ENCODE measurements around the gene PLBD2. TPM values are rescaled to one million over a fixed set of nuclear protein-coding genes. Genes with fewer than 3 reads are reported as not detected.

Gene PLBD2
- total RNA-seq, 1 donor from 2014 or later, result 55.1 TPM

DNA sequence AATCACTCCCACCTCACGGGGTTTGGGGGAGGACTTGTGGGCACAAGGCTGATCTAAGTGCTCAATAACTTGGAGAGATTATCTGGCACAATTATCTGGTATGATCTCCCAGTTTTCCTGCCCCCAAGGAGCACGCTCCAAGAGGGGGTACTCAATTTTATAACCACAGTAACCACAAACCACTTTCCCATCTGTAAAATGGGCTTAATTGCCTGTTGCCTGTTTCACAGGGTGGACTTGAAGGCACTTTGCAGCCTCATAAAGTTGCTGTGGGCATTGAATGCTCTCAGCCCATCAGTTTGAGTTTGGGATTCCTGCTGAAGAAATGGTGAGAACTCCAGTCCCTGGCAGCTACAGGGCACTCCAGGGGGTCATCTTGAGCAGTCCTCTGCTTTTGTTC is 27.9 kb upstream of the PLBD2 start:
- Histone ChIP-seq H3K4me3 (no peak overlapping the region), H3K9me3 (no peaks in the 10 kb centered on the region), H3K27me3 (no peaks in the 10 kb centered on the region), H3K4me1 (peaks cover 0 to 29% of the 10 kb centered on the region in 2 donors), H3K36me3 (peaks cover 4 to 15% of the 10 kb centered on the region in 2 donors), H3K27ac (no peak overlapping the region)
- intact Hi-C loops (cut with DNase I), result no loop called here
- TF ChIP-seq, protein P1, sequence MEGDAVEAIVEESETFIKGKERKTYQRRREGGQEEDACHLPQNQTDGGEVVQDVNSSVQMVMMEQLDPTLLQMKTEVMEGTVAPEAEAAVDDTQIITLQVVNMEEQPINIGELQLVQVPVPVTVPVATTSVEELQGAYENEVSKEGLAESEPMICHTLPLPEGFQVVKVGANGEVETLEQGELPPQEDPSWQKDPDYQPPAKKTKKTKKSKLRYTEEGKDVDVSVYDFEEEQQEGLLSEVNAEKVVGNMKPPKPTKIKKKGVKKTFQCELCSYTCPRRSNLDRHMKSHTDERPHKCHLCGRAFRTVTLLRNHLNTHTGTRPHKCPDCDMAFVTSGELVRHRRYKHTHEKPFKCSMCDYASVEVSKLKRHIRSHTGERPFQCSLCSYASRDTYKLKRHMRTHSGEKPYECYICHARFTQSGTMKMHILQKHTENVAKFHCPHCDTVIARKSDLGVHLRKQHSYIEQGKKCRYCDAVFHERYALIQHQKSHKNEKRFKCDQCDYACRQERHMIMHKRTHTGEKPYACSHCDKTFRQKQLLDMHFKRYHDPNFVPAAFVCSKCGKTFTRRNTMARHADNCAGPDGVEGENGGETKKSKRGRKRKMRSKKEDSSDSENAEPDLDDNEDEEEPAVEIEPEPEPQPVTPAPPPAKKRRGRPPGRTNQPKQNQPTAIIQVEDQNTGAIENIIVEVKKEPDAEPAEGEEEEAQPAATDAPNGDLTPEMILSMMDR (IDR thresholded peaks at IDR 0.05), result no peak
- DNase-seq (ENCODE audit: low spot score in 2 of 2), result no peak

DNA sequence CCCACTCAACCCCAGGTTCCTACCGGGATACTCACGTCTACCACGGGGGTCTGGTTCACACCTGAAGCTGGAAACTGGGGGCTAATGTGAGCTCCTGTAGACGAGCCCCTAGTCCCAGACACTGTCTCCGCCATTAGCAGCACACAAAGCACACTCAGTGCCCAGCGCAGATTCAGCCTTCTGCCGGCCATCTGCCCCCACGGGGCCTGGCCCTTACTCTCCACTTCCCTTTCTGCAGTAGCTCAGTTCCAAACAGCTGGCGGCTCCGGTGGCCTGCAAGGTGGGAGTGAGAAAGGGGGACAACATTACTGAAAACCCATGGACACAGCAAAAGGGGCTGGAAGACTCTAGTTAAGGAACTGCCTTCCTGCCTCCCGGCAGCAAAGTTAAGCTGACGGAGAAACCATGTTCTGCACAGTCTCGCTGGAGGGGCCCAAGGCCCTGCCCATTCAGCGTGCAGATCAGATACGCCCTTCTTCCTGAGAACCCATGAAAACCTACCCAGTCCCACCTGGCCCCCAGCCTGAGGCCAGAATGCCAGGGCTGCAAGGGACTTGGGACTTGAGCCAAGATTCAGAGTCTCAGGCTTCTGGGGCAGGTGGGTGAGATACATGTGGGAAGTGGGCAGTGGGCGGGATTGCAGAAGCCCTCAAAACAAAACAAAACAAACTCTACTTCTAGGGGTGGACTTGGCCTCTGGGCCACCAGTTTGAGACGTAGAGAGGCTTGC is 25.5 kb upstream of the PLBD2 start:
- H3K27me3 ChIP-seq, result no peaks in the 10 kb centered on the region
- H3K4me1 ChIP-seq, result peaks cover 0 to 20% of the 10 kb centered on the region in 2 donors
- H3K4me3 ChIP-seq, result peak overlapping the region; percentile 68 to 86
- no peak for DNase-seq (ENCODE audit: low spot score in 2 of 2)
- H3K27ac ChIP-seq, result peak overlapping the region; percentile 23 to 78
- intact Hi-C loops (cut with DNase I), result no loop called here
- TF ChIP-seq, protein P1 (IDR thresholded peaks at IDR 0.05), result no peak
- no peaks in the 10 kb centered on the region for H3K9me3 ChIP-seq
- peaks cover 4 to 15% of the 10 kb centered on the region in 2 donors for H3K36me3 ChIP-seq

DNA sequence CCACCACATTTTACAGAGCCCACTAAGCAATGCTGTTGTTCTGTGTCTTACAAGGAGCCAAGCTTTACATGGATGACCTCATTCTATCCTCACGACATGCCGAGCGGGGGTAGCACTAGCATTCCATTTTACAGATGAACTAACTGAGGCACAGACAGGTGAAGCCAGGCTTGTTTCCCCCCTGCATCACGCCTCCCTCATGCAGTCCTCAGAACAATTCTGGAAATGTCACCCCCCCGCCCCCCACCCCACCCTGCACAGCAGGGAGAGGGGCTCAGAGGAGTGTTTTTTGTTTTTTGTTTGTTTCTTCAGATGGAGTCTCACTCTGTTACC is 25.0 kb upstream of the PLBD2 start:
- H3K4me3 ChIP-seq, result peak overlapping the region; percentile 68 to 86
- peaks cover 0 to 20% of the 10 kb centered on the region in 2 donors for H3K4me1 ChIP-seq
- H3K9me3 ChIP-seq, result no peaks in the 10 kb centered on the region
- H3K27ac ChIP-seq, result peak overlapping the region; percentile 12 to 78
- TF ChIP-seq, protein P1 (IDR thresholded peaks at IDR 0.05), result no peak
- DNase-seq (ENCODE audit: low spot score in 2 of 2), result no peak
- no peaks in the 10 kb centered on the region for H3K27me3 ChIP-seq
- intact Hi-C loops (cut with DNase I), result no loop called here
- peaks cover 4 to 15% of the 10 kb centered on the region in 2 donors for H3K36me3 ChIP-seq

DNA sequence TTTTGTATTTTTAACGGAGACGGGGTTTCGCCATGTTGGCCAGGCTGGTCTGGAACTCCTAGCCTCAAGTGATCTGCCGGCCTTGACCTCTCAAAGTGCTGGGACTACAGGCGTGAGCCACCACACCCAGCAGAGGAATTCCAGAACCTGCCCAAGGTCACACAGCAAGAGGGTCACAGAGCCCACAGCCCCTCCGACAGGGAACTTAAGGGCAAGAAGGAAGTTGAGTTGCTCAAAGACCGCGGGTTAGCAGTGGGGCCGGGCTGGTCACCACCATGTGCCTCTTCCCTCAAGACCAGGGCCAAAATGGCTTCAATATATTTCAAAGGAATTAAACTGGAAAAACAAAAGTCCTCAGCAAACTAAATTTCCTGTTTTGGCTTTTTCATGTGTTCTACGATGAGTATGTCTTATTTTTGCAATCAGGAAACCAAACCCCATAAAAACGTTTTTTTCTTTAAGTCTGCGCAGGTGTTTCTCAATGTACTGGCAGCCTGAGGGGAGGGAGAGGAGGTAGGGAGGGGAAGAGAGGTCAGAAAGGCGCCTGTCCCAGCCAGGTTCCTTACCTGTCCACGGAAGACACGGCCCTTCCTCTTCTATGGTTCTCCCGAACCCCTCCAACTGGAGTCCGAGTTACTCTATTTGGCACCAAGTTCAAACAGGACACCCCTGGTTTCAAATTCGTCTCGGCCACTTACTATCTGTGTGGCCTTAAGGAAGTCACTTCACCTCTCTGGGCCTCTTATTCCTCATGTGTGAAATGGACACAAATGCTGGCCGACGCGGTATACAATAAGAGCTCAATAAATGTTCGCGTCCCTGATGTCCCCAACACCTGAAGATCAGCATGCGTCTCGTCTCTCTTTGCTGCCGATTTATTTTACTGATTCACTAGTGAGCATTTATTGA is 24.3 kb upstream of the PLBD2 start:
- intact Hi-C loops (cut with DNase I), result loop anchor here (1.0 to 2.0 kb wide), 2 partner anchors 113 to 139 kb away; partner anchors contain the start of gene TPCN1
- no peaks in the 10 kb centered on the region for H3K27me3 ChIP-seq
- H3K27ac ChIP-seq, result peak overlapping the region; percentile 69 to 78
- H3K4me1 ChIP-seq, result peaks cover 0 to 20% of the 10 kb centered on the region in 2 donors
- H3K9me3 ChIP-seq, result no peaks in the 10 kb centered on the region
- no peak for DNase-seq (ENCODE audit: low spot score in 2 of 2)
- peaks cover 4 to 15% of the 10 kb centered on the region in 2 donors for H3K36me3 ChIP-seq
- TF ChIP-seq, protein P1 (IDR thresholded peaks at IDR 0.05), result no peak
- peak overlapping the region; percentile 68 to 86 for H3K4me3 ChIP-seq

DNA sequence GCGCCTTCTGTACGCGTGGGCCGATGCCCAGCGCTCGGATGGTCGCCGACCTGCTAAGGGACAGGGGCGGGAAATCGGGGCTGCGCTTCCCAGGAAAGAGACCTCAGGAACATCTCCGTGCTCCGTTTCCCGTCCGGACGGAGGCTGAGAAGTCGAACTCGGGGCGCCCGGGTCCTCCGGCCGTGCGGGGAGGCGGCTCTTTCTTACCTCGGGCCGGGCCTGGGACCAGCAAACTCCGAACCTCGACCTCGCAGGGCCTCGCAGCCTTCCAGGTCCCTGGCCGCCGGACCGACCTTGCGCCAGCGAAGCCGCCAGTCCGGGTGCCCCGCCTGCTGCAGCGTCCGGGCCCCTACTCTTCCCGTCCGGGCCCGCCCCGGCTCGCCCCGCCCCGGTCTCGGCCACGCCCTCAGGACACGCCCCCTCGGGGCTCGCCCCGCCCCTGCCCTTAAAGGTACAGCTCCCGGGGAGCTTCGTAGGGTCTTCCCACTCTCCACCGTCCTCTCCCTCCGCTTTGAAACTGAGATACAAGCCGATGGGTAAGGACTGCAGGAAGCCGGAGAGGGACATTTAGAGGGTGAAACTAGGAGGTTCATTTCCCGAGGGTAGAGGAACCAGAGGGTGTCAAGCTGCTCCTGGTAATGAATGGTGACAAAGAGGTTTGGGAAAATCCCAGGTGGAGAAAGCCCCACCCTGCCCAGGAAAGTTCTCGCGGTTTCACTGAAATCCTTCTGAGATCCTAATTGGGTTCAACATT is 23.4 kb upstream of the PLBD2 start, which contains the start of gene SLC8B1:
Gene SLC8B1 (minus strand): TSS at position 324 of the 754 bp plus-strand sequence. CDS start 2,231 bp downstream, outside the sequence.
- Histone ChIP-seq H3K27me3 (no peaks in the 10 kb centered on the region), H3K27ac (peak within 1 kb of the TSS; percentile 69 to 78), H3K36me3 (peaks cover 4 to 15% of the 10 kb centered on the region in 2 donors), H3K4me3 (peak within 1 kb of the TSS; percentile 68 to 86), H3K9me3 (no peaks in the 10 kb centered on the region), H3K4me1 (peaks cover 0 to 20% of the 10 kb centered on the region in 2 donors)
- intact Hi-C loops (cut with DNase I), result loop anchor here (1.0 to 2.0 kb wide), 3 partner anchors 23 to 140 kb away; partner anchors contain the start of genes PLBD2 and TPCN1
- TF ChIP-seq, protein P1 (IDR thresholded peaks at IDR 0.05), result peak in 1 of 3 experiments; percentile 31
- peak; percentile 47 to 94 for DNase-seq (ENCODE audit: low spot score in 2 of 2)

Data from ascending aorta (tissue), 2 donors.